Right forelimb (tissue), 1 donor: ENCODE measurements around the gene ATXN10.
A peak's percentile ranks its signal among the peaks of the same experiment; 100 is the strongest.
"Not testable (repeated sequence)": the region's sequence is repeated elsewhere in the genome, so short reads cannot be mapped to it uniquely, and the experiment has no call there.

Experiments used
- DNase-seq: peaks from one replicate; pipeline ENCODE4 v3.0.0-alpha.2; 2018

ATXN10 gene, protein sequence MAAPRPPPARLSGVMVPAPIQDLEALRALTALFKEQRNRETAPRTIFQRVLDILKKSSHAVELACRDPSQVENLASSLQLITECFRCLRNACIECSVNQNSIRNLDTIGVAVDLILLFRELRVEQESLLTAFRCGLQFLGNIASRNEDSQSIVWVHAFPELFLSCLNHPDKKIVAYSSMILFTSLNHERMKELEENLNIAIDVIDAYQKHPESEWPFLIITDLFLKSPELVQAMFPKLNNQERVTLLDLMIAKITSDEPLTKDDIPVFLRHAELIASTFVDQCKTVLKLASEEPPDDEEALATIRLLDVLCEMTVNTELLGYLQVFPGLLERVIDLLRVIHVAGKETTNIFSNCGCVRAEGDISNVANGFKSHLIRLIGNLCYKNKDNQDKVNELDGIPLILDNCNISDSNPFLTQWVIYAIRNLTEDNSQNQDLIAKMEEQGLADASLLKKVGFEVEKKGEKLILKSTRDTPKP

DNA sequence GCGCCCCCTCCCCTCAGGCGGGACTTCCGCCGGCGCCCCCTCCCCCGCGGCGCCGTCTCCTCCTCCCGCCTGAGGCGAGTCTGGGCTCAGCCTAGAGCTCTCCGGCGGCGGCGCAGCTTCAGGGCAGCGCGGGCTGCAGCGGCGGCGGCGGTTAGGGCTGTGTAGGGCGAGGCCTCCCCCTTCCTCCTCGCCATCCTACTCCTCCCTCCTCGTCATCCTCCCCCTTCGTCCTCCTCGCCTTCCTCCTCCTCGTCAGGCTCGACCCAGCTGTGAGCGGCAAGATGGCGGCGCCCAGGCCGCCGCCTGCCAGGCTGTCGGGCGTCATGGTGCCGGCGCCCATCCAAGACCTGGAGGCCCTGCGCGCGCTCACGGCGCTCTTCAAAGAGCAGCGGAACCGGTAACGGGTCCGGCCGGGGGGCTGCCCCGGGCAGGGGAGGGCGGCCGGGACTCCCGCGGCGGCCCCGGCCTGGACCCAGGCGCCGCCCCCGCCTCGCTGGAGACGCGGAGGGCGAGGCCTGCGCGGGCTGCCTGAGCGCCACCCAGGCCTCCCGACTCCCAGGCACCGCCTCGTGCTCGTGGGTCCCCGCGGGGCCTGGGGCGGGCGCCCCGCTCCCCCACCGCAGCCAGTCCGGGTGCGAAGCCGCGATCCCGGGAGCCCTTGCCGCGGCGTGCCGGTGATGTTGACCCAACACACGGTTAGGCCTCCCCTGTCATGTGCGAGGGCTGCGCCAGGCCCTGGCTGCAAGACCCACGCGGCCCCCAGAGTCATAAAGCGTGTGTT, at the start of gene ATXN10:
TSS of gene ATXN10 (plus strand) at position 52 of the 781 bp plus-strand sequence. CDS start at position 282, 230 bp downstream.
- DNase-seq = peak; percentile 93

DNA sequence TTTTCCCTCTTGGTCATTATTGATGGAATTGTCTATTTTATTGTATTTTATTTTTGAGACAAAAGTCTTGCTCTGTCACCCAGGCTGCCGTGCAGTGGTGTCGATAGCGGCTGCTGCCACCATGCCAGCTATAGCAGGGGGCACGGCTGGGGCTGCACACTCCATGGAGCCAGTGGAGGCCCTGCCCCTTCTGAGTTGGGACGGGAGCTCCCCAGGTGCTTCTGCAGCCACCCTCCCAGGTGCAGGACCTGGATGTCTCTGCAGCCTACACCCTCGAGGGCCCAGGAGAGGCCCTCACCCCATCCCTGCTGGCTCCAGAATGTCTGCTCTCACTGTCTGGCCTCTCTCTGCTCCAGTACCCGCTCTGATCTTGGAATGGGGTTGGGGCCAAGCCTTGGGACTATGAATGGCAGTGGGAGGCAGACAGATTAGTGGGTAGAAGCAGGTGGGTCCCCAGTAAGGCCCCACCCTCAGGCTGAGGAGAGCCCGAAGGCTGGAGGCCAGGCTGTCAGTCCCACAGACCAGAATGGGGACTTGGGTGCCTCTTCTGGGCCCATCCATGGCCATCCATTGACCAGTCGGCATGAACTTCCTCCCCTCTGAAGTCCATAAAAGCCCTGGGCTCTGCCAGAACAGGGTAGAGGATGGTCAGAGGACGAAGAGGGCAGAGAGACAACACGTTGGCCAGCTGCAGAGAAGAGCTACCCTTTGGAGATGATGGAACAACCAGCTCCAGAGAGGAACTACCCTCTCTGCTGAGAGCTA, 49.6 kb upstream of the ATXN10 start:
- no peak for DNase-seq

DNA sequence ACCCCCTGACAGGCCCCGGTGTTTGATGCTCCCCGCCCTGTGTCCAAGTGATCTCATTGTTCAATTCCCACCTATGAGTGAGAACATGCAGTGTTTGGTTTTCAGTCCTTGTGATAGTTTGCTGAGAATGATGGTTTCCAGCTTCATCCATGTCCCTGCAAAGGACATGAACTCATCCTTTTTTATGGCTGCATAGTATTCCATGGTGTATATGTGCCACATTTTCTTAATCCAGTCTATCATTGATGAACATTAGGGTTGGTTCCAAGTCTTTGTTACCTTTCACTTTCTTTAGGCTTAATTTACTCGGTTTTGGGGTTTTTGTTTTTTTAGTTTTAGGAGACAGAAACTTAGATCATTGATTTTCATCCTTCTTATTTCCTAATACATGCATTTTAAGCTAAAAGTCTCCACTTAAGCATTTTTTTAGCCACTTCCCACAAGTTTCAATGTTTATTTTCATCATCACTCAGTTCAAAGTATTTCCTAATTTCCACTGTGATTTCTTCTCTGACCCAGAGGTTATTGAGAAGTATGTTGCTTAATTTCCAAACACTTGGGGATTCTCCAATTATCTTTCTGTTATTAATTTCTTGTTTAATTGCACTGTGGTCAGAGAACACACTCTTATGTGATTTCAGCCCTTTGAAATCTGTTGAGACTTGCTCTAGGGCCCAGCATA, 48.0 kb upstream of the ATXN10 start:
- not testable (repeated sequence) for DNase-seq

DNA sequence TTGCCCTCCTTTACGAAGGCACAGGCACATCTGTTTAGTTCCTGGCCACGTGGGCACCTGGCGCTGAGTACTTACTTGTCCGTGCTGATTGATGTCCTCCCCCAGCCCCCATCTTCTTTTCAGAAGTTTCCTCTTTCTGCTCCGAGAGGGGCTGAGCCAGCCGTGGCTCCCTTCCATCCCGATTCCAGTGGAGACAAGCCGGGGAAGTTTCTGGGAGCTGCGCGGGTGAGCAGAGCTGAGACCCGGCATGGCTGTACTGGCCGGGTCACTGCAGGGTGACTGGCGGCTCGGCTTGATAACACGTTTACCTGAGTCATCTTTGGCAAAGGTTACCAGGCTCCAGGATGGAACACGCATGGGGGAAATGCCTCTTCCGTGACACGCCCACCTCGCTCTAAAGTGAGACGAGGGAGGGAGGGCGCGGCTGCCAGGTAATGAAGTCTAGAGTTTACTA, 45.4 kb upstream of the ATXN10 start:
- no peak for DNase-seq

DNA sequence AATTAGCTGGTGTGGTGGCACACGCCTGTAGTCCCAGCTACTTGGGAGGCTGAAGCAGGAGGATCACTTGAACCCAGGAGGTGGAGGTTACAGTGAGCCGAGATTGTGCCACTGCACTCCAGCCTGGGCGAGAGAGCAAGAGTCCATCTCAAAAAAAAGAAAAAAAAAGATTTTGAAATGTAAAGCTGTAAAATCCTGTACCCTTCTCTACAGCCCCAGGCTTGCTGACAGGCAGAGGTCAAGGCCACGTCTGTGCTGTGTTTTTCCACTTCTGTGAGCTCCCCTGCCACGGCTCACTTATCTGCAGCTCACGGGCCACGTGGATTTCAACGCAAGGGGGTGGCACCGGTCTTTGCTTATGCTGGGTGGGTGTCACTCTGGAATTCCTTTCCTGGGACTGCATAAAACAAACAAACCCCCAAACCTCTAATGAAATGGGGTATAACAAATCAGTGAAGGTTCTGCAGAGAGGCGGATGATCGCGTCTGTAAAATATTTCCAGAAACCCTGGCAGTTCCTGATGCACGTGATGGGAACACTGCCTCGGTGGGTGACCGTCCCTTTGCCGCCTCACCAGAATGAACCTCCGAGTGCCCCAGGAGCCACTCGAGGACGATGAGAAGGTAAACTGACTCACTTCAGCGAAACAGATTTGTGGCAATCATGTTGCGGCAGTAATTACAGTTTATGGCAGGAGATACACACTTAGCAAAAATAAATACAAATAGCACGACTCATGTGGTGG, 44.0 kb upstream of the ATXN10 start:
- DNase-seq = no peak

DNA sequence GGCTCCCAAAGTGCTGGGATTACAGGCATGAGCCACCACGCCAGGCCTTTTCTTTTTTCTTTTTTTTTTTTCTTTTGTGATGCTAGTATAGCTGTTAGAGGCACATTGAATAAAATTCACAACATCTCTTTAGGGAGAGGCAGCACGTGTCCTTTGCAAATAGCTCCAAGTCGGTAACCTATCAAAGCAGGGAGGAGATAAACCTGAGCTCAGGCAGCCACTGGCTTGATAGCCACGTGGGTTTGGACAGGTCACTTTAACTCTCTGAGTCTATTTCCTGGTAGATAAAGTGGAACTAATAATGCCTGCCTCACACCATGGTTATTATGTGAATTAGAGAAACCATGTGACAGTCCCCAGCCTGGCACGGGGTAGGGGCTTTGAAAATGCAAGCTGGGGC, 43.1 kb upstream of the ATXN10 start:
- DNase-seq = no peak

DNA sequence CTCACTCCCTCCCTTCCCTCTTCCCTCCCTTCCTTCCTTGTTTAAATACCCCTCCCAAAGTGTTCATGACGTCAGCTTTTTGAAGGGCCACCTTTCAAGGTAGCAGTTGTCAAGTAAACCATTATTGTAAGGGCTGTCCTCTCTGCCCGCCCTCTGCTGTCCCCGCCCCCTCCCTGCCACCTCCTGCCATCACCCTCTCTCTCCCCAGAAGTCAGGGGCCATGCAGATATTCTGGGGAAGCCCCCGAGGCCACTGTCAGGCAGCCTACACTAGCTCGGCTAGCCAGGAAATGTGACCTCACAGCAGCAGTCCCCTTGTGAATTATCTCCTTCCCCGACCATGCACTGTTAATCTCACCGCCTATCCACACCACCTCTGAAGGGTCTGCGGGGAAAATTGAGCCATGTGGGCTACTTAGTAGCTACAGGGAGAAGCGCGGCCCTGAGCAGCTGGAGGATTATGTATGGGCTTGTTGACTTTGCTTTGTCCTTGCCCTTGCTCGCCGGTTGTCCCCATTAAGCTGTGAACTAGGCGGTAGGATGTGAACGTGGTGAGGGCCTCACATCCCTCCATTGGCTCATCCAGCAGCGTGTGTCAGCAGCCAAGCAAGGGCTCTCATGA, 42.1 kb upstream of the ATXN10 start:
- no peak for DNase-seq

DNA sequence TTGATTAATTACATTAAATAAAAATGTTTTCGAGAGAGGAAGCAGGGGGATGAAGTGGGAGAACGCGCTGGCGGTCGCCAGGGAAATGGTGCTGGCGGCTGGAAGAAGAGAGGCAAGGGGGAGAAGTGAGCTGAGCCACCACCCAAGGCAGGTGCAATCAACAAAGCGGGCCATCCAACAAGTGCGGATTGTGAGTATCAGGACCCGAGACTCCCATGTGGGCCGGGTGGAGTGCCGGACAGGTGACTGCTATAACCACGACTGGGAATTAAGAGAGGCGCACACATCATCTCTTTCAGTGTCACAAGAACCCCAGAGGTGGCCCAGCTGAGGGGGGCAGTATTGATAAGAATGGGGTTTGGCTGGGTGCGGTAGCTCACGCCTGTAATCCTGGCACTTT, 41.2 kb upstream of the ATXN10 start:
- DNase-seq = no peak

DNA sequence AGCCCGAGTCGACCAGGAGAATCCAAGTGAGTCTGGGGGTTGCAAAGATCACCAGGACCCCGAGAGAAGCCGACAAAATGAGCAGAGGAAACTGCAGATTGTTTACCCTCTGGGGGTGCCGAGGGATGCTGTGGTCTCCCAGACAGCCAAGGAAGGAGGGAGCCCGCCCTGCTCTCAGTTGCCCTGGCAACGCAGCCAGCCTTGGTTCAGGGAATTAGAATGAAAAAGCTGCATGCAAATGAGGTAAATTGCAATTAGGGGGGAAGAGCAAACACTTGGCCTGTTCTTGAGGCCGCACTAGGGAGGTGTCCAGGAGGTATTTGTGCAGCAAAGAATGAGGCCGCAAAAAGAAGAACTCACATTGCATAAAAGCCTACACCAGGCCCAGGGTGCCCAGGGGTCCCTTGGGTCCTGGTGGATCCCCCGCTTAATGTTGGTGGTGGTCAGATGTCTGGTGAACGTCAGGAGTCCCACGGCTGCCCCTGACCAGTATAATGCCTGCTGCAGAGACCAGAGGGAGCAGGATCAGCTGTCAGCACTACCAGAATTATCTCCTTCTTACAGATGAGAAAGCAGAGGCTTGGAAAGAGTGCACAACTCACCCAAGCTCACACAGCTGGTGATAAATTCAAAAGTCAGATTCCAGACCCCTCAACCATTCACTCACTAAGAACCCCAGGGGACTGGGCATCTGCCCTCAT, 40.3 kb upstream of the ATXN10 start:
- DNase-seq = no peak

DNA sequence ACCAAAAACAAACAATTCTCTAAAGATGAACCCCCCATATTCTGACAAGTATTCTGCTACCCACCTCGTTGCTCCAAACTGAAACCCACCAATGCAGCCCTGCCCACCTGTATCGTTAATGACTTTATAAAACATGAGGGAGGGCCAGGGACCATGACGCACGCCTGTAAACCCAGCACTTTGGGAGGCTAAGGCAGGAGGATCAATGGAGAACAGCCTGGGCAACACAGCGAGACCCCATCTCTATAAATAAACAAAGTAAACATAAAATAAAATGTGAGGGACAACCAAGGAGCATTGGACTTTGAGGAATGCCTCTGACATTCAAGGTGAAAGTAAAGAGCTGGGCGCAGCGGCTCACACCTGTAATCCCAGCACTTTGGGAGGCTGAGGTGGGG, 39.8 kb upstream of the ATXN10 start:
- no peak for DNase-seq

DNA sequence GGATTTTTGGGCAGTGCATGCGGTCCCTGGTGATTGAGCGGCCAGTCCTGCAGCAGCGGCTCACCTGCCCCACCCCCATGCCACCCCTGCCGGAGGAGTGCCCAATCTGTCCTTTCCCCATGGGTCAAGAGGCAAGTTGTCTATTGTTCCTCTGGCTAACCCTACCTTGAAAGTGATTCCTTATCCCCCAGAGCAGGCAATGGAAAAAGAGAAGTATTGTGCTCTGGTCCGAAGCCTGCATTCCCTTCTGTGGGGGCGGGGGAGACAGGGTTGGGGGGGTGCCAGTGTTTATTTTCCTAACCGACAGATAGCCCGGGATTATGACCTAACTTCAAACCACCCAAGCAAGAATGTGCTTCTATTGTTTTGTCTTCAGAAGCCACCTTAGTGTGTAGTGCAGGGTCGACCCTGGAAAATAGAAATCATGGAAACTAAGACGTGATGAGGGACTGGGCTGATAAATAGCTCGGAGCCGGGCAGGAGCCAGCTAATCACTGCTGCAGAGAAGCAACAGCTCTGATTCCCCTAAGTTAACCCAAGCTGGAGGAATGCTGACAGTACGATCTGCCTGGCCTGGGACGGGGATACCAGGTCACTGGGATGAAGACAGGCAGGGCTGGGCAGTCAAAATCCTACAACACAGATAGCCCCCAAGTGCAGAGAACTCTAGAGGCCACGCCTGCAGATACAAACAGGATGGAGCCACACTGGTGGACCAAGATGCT, 38.7 kb upstream of the ATXN10 start:
- DNase-seq = no peak

DNA sequence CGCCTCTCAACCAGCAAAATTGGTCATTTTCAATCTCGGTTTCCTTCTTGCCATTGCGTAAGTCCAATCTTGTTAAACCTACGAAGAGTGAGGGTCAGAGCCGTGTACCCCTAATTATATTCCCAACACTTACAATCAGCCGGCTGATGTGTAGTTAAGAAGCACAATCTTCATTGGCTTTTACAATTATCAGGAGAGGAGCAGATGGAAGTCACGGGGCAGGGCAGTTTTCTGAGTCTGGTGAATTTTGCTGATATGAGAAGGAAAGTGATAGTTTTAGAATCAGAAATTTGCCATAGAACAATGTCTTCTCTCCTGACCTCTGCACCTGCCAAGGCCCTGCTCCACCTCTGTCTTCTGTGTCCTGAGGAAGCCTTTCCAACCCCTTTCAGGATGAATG, 35.0 kb upstream of the ATXN10 start:
- no peak for DNase-seq

DNA sequence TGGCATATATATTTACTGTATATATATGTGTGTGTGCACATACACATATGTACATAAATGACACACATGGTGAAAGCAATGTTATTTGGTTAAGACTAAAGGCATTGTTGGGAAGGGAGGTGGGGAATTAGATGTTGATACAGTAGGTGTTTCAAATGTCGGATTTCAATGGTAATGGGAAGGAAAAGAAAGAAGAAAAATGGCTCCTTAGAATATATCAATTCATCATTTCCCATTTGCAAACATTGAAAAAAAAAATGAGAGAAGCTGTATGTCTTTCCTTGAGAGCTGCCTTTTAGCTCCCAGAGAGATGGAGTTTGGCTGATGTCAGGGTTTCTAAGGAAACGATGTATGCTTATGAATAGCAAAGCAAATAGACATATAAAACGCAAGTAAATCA, 33.4 kb upstream of the ATXN10 start:
- no peak for DNase-seq

DNA sequence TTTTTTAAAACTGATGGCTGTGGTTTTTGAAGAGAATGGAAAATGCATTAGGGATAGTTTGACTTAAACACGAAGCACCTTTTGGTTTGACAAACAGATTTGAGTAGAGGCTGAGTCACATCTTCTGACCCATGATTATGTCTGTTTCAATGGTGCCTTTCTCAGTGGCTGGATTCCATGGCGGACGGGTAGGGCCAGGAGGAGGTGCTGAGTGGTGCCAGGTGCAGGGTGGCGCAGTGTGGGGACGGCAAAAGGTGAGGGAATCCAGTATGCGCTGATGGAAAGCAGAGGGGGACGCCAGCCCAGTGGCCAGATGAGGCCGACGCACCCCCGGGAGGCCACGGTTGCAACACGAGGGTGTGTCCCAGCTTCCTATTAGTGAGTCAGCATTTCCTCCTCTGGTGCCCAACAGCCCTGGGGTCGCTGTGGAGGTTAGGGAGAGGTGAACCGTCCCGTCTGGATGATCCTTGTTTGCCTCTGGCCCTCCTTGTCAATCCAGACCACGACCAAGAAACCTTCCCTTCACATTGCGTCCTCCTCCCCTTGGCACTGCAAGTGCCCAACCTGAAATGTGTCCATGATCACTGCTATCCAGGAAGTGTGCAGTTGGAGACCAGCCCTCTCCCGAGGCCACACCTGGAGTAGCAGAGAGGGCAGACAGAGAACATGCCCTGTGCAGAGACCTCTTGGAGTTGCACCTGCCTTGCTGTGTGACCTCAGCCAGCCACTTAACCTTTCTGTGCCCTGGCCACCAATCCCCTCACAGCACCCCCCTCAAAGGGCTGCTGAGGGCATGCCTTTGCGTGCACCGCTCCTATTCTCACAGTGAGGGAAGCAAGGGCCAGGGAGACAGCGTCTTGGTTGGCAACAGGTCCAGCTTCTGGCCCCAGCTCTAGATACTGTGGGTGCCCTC, 32.5 kb upstream of the ATXN10 start:
- DNase-seq = no peak

DNA sequence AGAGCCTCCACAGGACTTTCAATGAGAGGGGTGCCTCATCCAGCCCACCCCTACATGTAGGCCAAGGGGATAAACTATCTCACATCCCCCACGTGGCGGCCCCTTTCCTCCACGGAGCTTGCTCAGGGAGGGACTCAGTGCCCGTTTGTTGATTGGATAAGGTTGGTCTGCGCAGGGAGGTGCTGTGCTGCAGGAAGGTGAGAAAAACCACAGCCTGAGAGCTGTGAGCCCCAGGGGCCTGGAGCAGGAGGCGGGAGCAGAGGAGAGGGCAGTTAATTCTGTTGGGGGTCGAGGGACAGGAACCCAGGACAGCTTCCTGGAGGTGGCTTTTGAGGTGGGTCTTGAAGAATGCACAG, 31.9 kb upstream of the ATXN10 start:
- no peak for DNase-seq

DNA sequence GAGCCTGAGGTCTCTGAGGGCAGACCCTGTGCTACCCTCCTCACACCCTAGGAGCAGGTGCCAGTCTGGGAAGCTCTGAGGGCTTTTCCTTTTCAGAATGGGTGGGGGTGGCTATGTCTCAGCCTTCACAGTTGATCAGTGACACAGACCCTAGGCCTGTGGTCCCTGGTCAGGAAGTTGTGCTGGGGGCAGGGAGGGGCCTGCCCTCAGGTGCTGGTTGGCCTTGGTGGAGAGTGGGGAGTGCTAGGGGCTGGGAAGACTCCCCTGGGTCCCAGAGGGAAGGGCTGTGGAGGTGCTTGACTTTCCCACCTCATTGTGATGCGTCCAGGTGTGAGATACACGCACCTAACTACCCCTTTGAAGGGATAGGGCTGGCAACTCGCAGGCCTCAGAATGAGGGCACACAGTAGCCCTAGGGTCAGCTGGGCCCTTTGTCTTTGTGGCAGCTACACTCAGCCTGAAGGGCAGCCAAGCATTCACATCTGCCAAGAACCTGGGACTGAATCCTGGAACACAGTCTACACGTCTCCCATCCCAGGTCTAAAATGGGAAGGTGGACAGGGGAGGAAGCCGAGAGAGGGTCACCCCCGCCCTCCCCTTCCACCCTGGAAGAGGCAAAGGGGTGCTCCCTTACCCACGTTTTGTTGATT, 31.2 kb upstream of the ATXN10 start:
- DNase-seq = no peak

DNA sequence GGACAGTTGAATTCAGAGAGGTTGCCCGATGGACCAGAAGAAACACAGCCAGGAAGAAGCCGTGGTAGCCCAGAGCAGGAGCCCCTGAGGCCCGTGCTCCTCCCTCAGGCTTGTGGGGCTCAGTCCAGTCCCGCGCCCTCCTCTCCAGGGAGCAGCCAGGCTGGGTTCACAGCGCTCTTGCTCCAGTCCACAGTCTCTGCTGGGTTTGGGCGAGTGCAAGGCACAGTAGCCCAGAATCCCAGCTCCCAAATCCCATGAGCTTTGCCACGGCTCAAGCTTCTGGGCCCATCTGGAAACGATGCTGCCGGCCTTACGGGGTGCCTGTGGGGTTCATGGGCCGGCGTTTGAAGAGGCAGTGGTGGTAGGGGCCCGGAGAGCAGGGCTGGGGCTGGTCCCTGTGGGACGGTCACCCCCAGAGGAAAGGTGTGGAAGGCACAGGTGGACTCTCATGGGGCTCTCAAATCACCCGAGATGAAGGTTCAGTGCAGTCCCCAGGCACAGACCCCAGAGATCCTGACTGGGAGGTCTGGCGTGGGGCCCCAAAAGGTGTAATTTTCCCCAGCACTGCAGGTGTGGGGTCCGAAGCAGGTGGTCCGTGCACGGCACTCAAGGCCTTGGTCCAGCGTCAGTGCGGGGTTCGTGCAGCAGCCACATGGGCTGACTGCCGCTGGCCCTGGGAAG, 30.6 kb upstream of the ATXN10 start:
- no peak for DNase-seq

DNA sequence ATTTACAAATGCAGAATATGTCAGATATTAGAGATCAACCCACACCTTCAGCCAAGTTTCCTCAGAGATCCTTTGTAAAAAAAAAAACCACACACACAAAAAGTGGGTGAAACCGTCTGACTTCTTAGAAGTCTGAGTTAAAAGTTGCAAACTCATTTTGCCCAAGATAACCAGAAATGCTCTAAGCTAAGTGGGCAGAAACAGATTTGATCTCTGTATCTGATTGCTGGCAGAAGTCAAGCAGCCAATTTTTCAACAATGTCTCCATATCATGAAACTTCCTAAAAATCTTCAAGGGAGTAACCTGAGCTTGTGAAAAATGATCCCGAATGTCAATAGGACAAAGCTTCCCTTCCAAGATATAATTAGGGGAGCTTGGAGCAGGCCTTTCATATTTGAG, 28.6 kb upstream of the ATXN10 start:
- no peak for DNase-seq
